Astrocyte (in vitro differentiated cells and primary cell): ENCODE measurements around the gene RIC1. TPM values are rescaled to one million over a fixed set of nuclear protein-coding genes. Genes with fewer than 3 reads are reported as not detected.
A peak's percentile ranks its signal among the peaks of the same experiment; 100 is the strongest.

Experiments used
- DNase-seq: peaks from one replicate; pipeline ENCODE4 v3.0.0-alpha.2; 2010; ENCODE audit warnings: low read depth
- FAIRE-seq: peaks from 2 replicates; lab custom pipeline; 2011; peaks lifted over from hg19 to GRCh38; lab: Jason Lieb, UNC
- H2AFZ ChIP-seq: 2 replicates; pipeline ENCODE4 v1.6.0; 2012; ENCODE audit warnings: low read depth, low read length, inconsistent platforms
- H3K27ac ChIP-seq: 2 replicates; pipeline ENCODE4 v1.5.1; 2011; ENCODE audit warnings: low read depth, low read length, inconsistent platforms
- H3K27me3 ChIP-seq: 2 replicates; pipeline ENCODE4 v1.6.0; 2011; ENCODE audit warnings: low read length, inconsistent platforms; ENCODE audit not compliant: insufficient read depth
- H3K36me3 ChIP-seq: 2 replicates; pipeline ENCODE4 v1.5.1; 2011; ENCODE audit warnings: low read length, inconsistent platforms; ENCODE audit not compliant: insufficient read depth
- H3K4me1 ChIP-seq: 2 replicates; pipeline ENCODE4 v1.5.1; 2011; ENCODE audit warnings: low read length, inconsistent platforms; ENCODE audit not compliant: insufficient read depth
- H3K4me2 ChIP-seq: 2 replicates; pipeline ENCODE4 v1.6.0; 2012; ENCODE audit warnings: low read length, inconsistent platforms
- H3K4me3 ChIP-seq: 2 replicates; pipeline ENCODE4 v1.5.1; 2011; ENCODE audit warnings: low read depth, mild to moderate bottlenecking, low read length, inconsistent platforms; ENCODE audit not compliant: insufficient read depth
- H3K79me2 ChIP-seq: 2 replicates; pipeline ENCODE4 v1.6.0; 2012; ENCODE audit warnings: mild to moderate bottlenecking, low read length, inconsistent platforms; ENCODE audit not compliant: insufficient read depth
- H3K9ac ChIP-seq: 2 replicates; pipeline ENCODE4 v1.6.0; 2012; ENCODE audit warnings: mild to moderate bottlenecking, low read length, inconsistent platforms
- H3K9me3 ChIP-seq: 2 replicates; pipeline ENCODE4 v1.5.1; 2012; ENCODE audit warnings: low read depth, mild to moderate bottlenecking, low read length, inconsistent platforms; ENCODE audit not compliant: insufficient read depth
- H4K20me1 ChIP-seq: 2 replicates; pipeline ENCODE4 v1.6.0; 2012; ENCODE audit warnings: low read length, inconsistent platforms; ENCODE audit not compliant: insufficient read depth
- H3K27ac Mint-ChIP-seq: one replicate; pipeline ENCODE4 v1.8.0; 2021; ENCODE audit warnings: mild to moderate bottlenecking, mixed read lengths; ENCODE audit not compliant: unreplicated experiment
- H3K27me3 Mint-ChIP-seq: one replicate; pipeline ENCODE4 v1.8.0; 2021; ENCODE audit warnings: low read depth, mixed read lengths; ENCODE audit not compliant: unreplicated experiment
- H3K36me3 Mint-ChIP-seq: one replicate; pipeline ENCODE4 v1.8.0; 2021; ENCODE audit warnings: low read depth, mixed read lengths; ENCODE audit not compliant: unreplicated experiment
- H3K4me1 Mint-ChIP-seq: one replicate; pipeline ENCODE4 v1.8.0; 2021; ENCODE audit warnings: low read depth, mixed read lengths; ENCODE audit not compliant: unreplicated experiment
- H3K4me3 Mint-ChIP-seq: one replicate; pipeline ENCODE4 v1.8.0; 2021; ENCODE audit warnings: mild to moderate bottlenecking, moderate library complexity, mixed read lengths; ENCODE audit not compliant: unreplicated experiment
- H3K9me3 Mint-ChIP-seq: one replicate; pipeline ENCODE4 v1.8.0; 2021; ENCODE audit warnings: mild to moderate bottlenecking, mixed read lengths; ENCODE audit not compliant: unreplicated experiment
- EZH2 ChIP-seq: IDR thresholded peaks from 2 replicates; pipeline ENCODE4 v1.6.1; 2012; ENCODE audit warnings: mild to moderate bottlenecking, low read length, inconsistent platforms; ENCODE audit not compliant: insufficient read depth
- total RNA-seq: library from RNA; stranded (reverse); gene quantifications from 2 replicates; pipeline ENCODE4 v1.2.1, GENCODE V29; 2021
- TF ChIP-seq, protein P1 (sequence below): IDR thresholded peaks from 2 replicates; pipeline ENCODE4 v1.5.1; 2011; ENCODE audit warnings: low read depth, mild to moderate bottlenecking, inconsistent platforms, low read length, moderate library complexity; ENCODE audit not compliant: insufficient read depth

The RIC1 gene
- total RNA-seq, 1 donor from 2014 or later, result 53.8 TPM

DNA sequence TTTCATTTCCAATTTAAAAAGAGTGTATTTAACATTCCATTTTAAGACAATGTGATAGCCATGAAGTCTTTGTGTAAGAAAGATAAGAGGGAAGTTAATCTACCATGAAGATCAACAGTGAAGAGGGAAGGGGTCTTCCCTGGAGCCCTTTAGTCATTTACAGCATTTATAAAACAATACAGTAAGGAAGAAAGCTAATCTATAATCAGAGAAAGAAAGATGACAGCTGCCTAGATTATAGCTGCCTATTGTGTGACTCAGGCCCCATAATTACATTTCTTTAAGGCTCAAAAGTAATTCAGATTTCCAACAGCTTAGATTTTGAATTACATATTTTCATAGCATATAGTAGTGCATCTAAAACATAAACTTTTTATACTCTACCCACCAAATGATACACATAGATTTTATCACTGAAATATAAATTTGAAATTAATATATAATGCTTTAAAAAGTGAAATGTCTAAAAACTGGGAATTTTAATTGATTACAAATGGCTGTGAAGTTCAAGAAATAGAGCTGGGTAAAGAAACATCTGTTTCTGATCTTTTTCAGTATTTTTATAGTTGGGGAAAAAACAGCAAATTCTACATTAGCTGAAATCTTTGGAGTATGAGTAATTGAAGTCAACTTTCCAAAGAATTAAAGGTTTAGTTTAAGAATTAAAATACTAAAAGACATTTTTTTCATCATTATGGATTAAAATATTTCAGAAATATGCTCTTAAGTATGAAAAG, 89.6 kb downstream of the RIC1 start:
- no peaks in the 10 kb centered on the region for H3K27me3 ChIP-seq
- Mint-ChIP-seq H3K9me3 (peaks cover 4% of the 10 kb centered on the region), H3K4me3 (no peak overlapping the region), H3K36me3 (peaks cover 36% of the 10 kb centered on the region), H3K27me3 (no peaks in the 10 kb centered on the region), H3K27ac (no peak overlapping the region), H3K4me1 (peaks cover 5% of the 10 kb centered on the region)
- peak overlapping the region; percentile 3 for H3K4me2 ChIP-seq
- FAIRE-seq (peak; percentile 45), DNase-seq (peak; percentile 32)
- TF ChIP-seq EZH2, result no peak
- H3K36me3 ChIP-seq, result peaks cover 11% of the 10 kb centered on the region
- no peaks in the 10 kb centered on the region for H3K4me1 ChIP-seq
- no peak overlapping the region for H2AFZ ChIP-seq
- H3K9ac ChIP-seq, result no peak overlapping the region
- H3K4me3 ChIP-seq, result no peak overlapping the region
- no peaks in the 10 kb centered on the region for H3K9me3 ChIP-seq
- no peaks in the 10 kb centered on the region for H3K79me2 ChIP-seq
- peak overlapping the region; percentile 32 for H3K27ac ChIP-seq
- H4K20me1 ChIP-seq, result no peaks in the 10 kb centered on the region

DNA sequence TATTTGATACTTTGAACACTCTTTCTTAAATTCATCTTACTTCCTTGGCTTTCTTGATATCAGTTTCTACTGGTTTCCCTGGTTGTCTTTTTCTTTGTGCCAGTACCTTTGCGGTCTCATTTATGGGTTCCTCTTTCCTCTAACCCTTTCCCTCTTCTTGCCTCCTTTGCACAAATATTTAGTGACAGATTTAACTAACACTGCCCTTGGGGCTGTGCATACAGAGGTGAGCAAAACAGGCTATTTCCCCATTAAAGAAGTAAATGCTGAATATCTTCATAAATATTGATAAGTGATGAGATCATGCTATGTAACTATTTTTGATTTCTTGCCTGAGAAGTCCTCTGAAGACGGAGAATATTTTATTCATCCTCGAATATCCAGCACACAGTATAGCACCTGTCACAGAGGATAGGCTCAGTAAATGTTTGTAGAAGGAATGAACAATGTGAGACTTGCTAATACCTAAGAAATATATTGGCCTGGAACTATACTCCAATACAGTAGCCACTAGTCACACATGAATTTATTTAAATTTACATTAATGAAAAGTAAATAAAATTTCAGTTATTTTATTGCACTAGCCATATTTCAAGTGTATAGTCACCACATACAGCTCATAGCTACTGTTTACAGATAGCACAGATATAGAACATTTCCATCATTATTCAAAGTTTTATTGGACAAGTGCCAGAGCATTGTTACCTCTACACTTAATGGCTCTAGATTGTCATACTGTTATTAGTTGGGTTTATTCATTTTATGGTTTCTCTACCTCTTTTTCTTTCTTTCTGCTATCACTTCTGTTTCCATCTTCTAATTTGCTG, 90.4 kb downstream of the RIC1 start:
- Histone ChIP-seq H2AFZ (no peak overlapping the region), H3K27ac (no peak overlapping the region), H3K36me3 (peaks cover 11% of the 10 kb centered on the region), H3K4me3 (no peak overlapping the region), H3K27me3 (no peaks in the 10 kb centered on the region), H3K4me1 (no peaks in the 10 kb centered on the region), H4K20me1 (no peaks in the 10 kb centered on the region), H3K4me2 (peak overlapping the region; percentile 13), H3K79me2 (no peaks in the 10 kb centered on the region), H3K9ac (no peak overlapping the region), H3K9me3 (no peaks in the 10 kb centered on the region)
- TF ChIP-seq, protein P1, sequence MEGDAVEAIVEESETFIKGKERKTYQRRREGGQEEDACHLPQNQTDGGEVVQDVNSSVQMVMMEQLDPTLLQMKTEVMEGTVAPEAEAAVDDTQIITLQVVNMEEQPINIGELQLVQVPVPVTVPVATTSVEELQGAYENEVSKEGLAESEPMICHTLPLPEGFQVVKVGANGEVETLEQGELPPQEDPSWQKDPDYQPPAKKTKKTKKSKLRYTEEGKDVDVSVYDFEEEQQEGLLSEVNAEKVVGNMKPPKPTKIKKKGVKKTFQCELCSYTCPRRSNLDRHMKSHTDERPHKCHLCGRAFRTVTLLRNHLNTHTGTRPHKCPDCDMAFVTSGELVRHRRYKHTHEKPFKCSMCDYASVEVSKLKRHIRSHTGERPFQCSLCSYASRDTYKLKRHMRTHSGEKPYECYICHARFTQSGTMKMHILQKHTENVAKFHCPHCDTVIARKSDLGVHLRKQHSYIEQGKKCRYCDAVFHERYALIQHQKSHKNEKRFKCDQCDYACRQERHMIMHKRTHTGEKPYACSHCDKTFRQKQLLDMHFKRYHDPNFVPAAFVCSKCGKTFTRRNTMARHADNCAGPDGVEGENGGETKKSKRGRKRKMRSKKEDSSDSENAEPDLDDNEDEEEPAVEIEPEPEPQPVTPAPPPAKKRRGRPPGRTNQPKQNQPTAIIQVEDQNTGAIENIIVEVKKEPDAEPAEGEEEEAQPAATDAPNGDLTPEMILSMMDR, result no peak
- no peak for TF ChIP-seq EZH2
- no peaks in the 10 kb centered on the region for H3K27me3 Mint-ChIP-seq
- peak overlapping the region; percentile 50 for H3K4me3 Mint-ChIP-seq
- peaks cover 5% of the 10 kb centered on the region for H3K4me1 Mint-ChIP-seq
- FAIRE-seq (no peak), DNase-seq (peak; percentile 12)
- H3K36me3 Mint-ChIP-seq, result peaks cover 43% of the 10 kb centered on the region
- H3K9me3 Mint-ChIP-seq, result peaks cover 10% of the 10 kb centered on the region
- no peak overlapping the region for H3K27ac Mint-ChIP-seq

- Mint-ChIP-seq H3K27ac (no peak overlapping the region), H3K36me3 (peaks cover 47% of the 10 kb centered on the region), H3K9me3 (peaks cover 10% of the 10 kb centered on the region), H3K4me1 (peaks cover 2% of the 10 kb centered on the region), H3K4me3 (no peak overlapping the region), H3K27me3 (no peaks in the 10 kb centered on the region)
- no peaks in the 10 kb centered on the region for H3K9me3 ChIP-seq
- H3K27me3 ChIP-seq, result no peaks in the 10 kb centered on the region
- H4K20me1 ChIP-seq, result no peaks in the 10 kb centered on the region
- H3K79me2 ChIP-seq, result no peaks in the 10 kb centered on the region
- peaks cover 11% of the 10 kb centered on the region for H3K36me3 ChIP-seq
- H3K27ac ChIP-seq, result no peak overlapping the region
- TF ChIP-seq, protein P1, result no peak
- TF ChIP-seq EZH2, result no peak
- H2AFZ ChIP-seq, result no peak overlapping the region
- no peak overlapping the region for H3K4me2 ChIP-seq
- FAIRE-seq (peak; percentile 34), DNase-seq (no peak)
- H3K4me3 ChIP-seq, result no peak overlapping the region
- H3K9ac ChIP-seq, result no peak overlapping the region
- H3K4me1 ChIP-seq, result no peaks in the 10 kb centered on the region
Observed at GRCh38 chr9:5720151-5720550, 91.2 kb downstream of the RIC1 start.
